HepG2 (cell line): Measurements from ENCODE around the gene CFAP61. TPM values are rescaled to one million over a fixed set of nuclear protein-coding genes. Genes with fewer than 3 reads are reported as not detected.

Experiments
- ATAC-seq: fragments of 200-7000 bp; cut with Tn5 transposase; 3 replicates; pipeline ENCODE4 v1.9.1; 2020; ENCODE audit warnings: mild to moderate bottlenecking, moderate library complexity
- BruUV-seq: library from RNA; stranded (reverse); fragments of 400-500 nt; replicated peaks from 2 replicates; lab custom pipeline; 2021; lab: Mats Ljungman, UMichigan
- CTCF ChIA-PET: fragments of 300-600 bp; formaldehyde crosslinking; extraction: SDS; loops from one replicate; lab custom pipeline; 2021; ENCODE audit warnings: low total read pairs, inconsistent platforms, low intra/inter-chr PET ratio; lab: Yijun Ruan, JAX
- POLR2A ChIA-PET: fragments of 350-600 bp; sonication (Branson Sonifier 250); formaldehyde crosslinking; loops from one replicate; lab custom pipeline; 2020; ENCODE audit warnings: antibody characterized with exemption, inconsistent platforms; lab: Yijun Ruan, JAX
- DNase-seq: peaks from one replicate; pipeline ENCODE4 v3.0.0-alpha.2; 2015; ENCODE audit warnings: low spot score
- FAIRE-seq: peaks from 3 replicates; lab custom pipeline; 2011; peaks lifted over from hg19 to GRCh38; lab: Jason Lieb, UNC
- H2AFZ ChIP-seq: one replicate; pipeline ENCODE4 v1.6.1; 2011; ENCODE audit warnings: low read length, inconsistent platforms
- H3K27ac ChIP-seq: fragments of 300-600 bp; 3 replicates; pipeline ENCODE4 v1.8.0; 2011; ENCODE audit warnings: mixed run types, mild to moderate bottlenecking, mixed read lengths, low read length, inconsistent platforms; ENCODE audit not compliant: insufficient read depth; ENCODE audit errors: extremely low read length
- H3K27me3 ChIP-seq, 2 experiments: fragments of 200-600 bp in 1 of 2; 2 replicates in 1 of 2; 3 replicates in 1 of 2; pipeline versions ENCODE4 v1.6.0 to v1.8.0; 2011; ENCODE audit warnings: low read length in 2 of 2, mild to moderate bottlenecking in 2 of 2, moderate library complexity in 2 of 2, inconsistent platforms in 1 of 2; ENCODE audit not compliant: insufficient read depth in 2 of 2, control insufficient read depth in 1 of 2
- H3K36me3 ChIP-seq, 2 experiments: fragments of 200-600 bp in 1 of 2; replicated peaks in 1 of 2; 2 replicates in 1 of 2; 3 replicates in 1 of 2; pipeline versions ENCODE4 v1.5.1 to v1.8.0; 2011; ENCODE audit warnings: low read length in 2 of 2, inconsistent platforms in 1 of 2; ENCODE audit not compliant: insufficient read depth in 2 of 2, control insufficient read depth in 1 of 2
- H3K4me1 ChIP-seq: 2 replicates; pipeline ENCODE4 v1.5.1; 2012; ENCODE audit warnings: low read length, inconsistent platforms; ENCODE audit not compliant: insufficient read depth
- H3K4me2 ChIP-seq: 2 replicates; pipeline ENCODE4 v1.6.0; 2011; ENCODE audit warnings: low read depth, low read length, inconsistent platforms
- H3K4me3 ChIP-seq, 3 experiments: fragments of 200-600 bp in 1 of 3; sonication (generic), shearing (Covaris generic) in 1 of 3; replicated peaks in 1 of 3; 2 replicates each; pipeline ENCODE4 v1.5.1; 2011 to 2016; ENCODE audit warnings: low read length in 3 of 3, inconsistent platforms in 2 of 3, low read depth in 2 of 3, mild to moderate bottlenecking in 2 of 3, control low read depth in 1 of 3, mixed read lengths in 1 of 3; ENCODE audit not compliant: insufficient read depth in 1 of 3
- H3K79me2 ChIP-seq: one replicate; pipeline ENCODE4 v1.6.1; 2011; ENCODE audit warnings: low read length, inconsistent platforms; ENCODE audit not compliant: insufficient read depth
- H3K9ac ChIP-seq: 2 replicates; pipeline ENCODE4 v1.6.0; 2011; ENCODE audit warnings: mild to moderate bottlenecking, low read depth, low read length, inconsistent platforms; ENCODE audit not compliant: insufficient read depth
- H3K9me3 ChIP-seq: 2 replicates; pipeline ENCODE4 v1.5.1; 2012; ENCODE audit warnings: mild to moderate bottlenecking, low read length
- H4K20me1 ChIP-seq: 2 replicates; pipeline ENCODE4 v1.6.0; 2011; ENCODE audit warnings: inconsistent platforms, mild to moderate bottlenecking, low read length, moderate library complexity; ENCODE audit not compliant: insufficient read depth
- CEBPZ ChIP-seq: IDR thresholded peaks from 2 replicates; pipeline ENCODE4 v1.6.1; 2012; ENCODE audit warnings: low read length, improper control_type of control experiment
- HDAC6 ChIP-seq: fragments of 200-600 bp; sonication (generic); IDR thresholded peaks from 2 replicates; pipeline ENCODE4 v1.7.0; 2017; ENCODE audit warnings: mild to moderate bottlenecking, antibody characterized with exemption, low read length, low read depth
- MAFK ChIP-seq, 2 experiments: IDR thresholded peaks in 1 of 2; conservative IDR thresholded peaks in 1 of 2; 2 replicates each; pipeline ENCODE4 v1.6.1; 2011; ENCODE audit warnings: improper control_type of control experiment in 2 of 2, low read length in 2 of 2
- NFIB ChIP-seq: sonication (generic); formaldehyde crosslinking; IDR thresholded peaks from 2 replicates; pipeline ENCODE4 v1.9.0; 2021; ENCODE audit warnings: missing genetic modification reagents, mild to moderate bottlenecking, borderline replicate concordance
- NR2F1 ChIP-seq, 2 experiments: fragments of 450-650 bp in 1 of 2; formaldehyde crosslinking in 1 of 2; IDR thresholded peaks; 2 replicates each; pipeline versions ENCODE4 v1.5.0 to v1.6.1; 2016 to 2020; ENCODE audit warnings: mild to moderate bottlenecking in 1 of 2, missing compliant biosample characterization in 1 of 2, missing genetic modification reagents in 1 of 2, moderate library complexity in 1 of 2
- SCMH1 ChIP-seq: sonication (generic); formaldehyde crosslinking; IDR thresholded peaks from 2 replicates; pipeline ENCODE4 v1.9.0; 2021; ENCODE audit warnings: missing genetic modification reagents, mild to moderate bottlenecking, borderline replicate concordance
- SMAD3 ChIP-seq: sonication (generic); formaldehyde crosslinking; IDR thresholded peaks from 2 replicates; pipeline ENCODE4 v1.4.0; 2020; ENCODE audit warnings: missing genetic modification reagents
- SOX13 ChIP-seq, 3 experiments: fragments of 450-650 bp in 1 of 3; sonication (generic) in 1 of 3; formaldehyde crosslinking in 1 of 3; IDR thresholded peaks in 2 of 3; conservative IDR thresholded peaks in 1 of 3; 2 replicates each; pipeline versions ENCODE4 v1.5.0 to v1.6.1; 2016 to 2020; ENCODE audit warnings: antibody characterized with exemption in 1 of 3, mild to moderate bottlenecking in 1 of 3, missing compliant biosample characterization in 1 of 3, missing genetic modification reagents in 1 of 3, moderate library complexity in 1 of 3
- TEF ChIP-seq: sonication (generic); formaldehyde crosslinking; IDR thresholded peaks from 2 replicates; pipeline ENCODE4 v1.5.0; 2020; ENCODE audit warnings: missing genetic modification reagents
- TFAP4 ChIP-seq: sonication (generic); IDR thresholded peaks from 2 replicates; pipeline ENCODE4 v1.6.1; 2016; ENCODE audit warnings: low read depth, borderline replicate concordance
- THAP7 ChIP-seq: sonication (generic); formaldehyde crosslinking; IDR thresholded peaks from 2 replicates; pipeline ENCODE4 v1.8.1; 2023; ENCODE audit warnings: mild to moderate bottlenecking, missing genetic modification reagents
- TOE1 ChIP-seq: sonication (generic); formaldehyde crosslinking; IDR thresholded peaks from 2 replicates; pipeline ENCODE4 v1.4.0; 2020; ENCODE audit warnings: mild to moderate bottlenecking, missing genetic modification reagents
- ZBTB7B ChIP-seq: sonication (generic); formaldehyde crosslinking; IDR thresholded peaks from 2 replicates; pipeline ENCODE4 v1.4.0; 2020; ENCODE audit warnings: missing genetic modification reagents
- ZNF235 ChIP-seq: sonication (generic); formaldehyde crosslinking; IDR thresholded peaks from 2 replicates; pipeline ENCODE4 v1.8.1; 2023; ENCODE audit warnings: mild to moderate bottlenecking, missing genetic modification reagents, borderline replicate concordance
- ZNF331 ChIP-seq: sonication (generic); formaldehyde crosslinking; IDR thresholded peaks from 2 replicates; pipeline ENCODE4 v1.4.0; 2020; ENCODE audit warnings: missing genetic modification reagents
- ZNF703 ChIP-seq: sonication (generic); formaldehyde crosslinking; IDR thresholded peaks from 2 replicates; pipeline ENCODE4 v1.5.1; 2020; ENCODE audit warnings: missing genetic modification reagents, mild to moderate bottlenecking, moderate library complexity, borderline replicate concordance
- WGBS: methylation state at CpG from one replicate; pipeline ENCODE4 v1.1.6; 2017; ENCODE audit warnings: low lambda C conversion rate; 5-methylcytosine and 5-hydroxymethylcytosine counted together
- in situ Hi-C: cut with HindIII; loops from 2 replicates; pipeline ENCODE4 v1.10.0; 2017; ENCODE audit warnings: low pct_unique_long_range_greater_than_20kb; ENCODE audit not compliant: extremely low pct_ligation_motif_present
- intact Hi-C: fragments of 100-400 bp; cut with micrococcal nuclease; formaldehyde crosslinking; loops from one replicate; pipeline ENCODE4 v1.10.0; 2022; ENCODE audit not compliant: unreplicated experiment
- polyA plus RNA-seq, 8 experiments: library from polyadenylated mRNA; depleted of rRNA in 3 of 8; stranded (reverse) in 7 of 8; unstranded in 1 of 8; fragments of >200 nt; fragmentation: Illumina TruSeq in 4 of 8; extraction: Trizol in 4 of 8; gene quantifications; 2 replicates each; pipeline versions ENCODE4 v1.2.1 to v1.2.3, GENCODE V29; 2011 to 2016; ENCODE audit warnings: low read depth in 4 of 8, missing spikeins in 1 of 8, mixed read lengths in 1 of 8; ENCODE audit not compliant: insufficient read depth in 1 of 8
- total RNA-seq, 5 experiments: library from RNA; depleted of rRNA; stranded (reverse); fragments of >200 nt; fragmentation: Illumina TruSeq; extraction: Trizol; gene quantifications; 2 replicates each; pipeline ENCODE4 v1.2.3, GENCODE V29; 2016; ENCODE audit warnings: low read depth in 1 of 5

The CFAP61 gene
- total and polyA plus RNA-seq, 2 of the 13 experiments (the other 11 are each of a cell fraction or from before 2014, with no cell fraction given): 0.27 TPM; not detected in 1

- ChIA-PET CTCF (interaction anchor here (0.9 kb wide), 1 partner anchor 77 kb away, joined by 3 read pairs; no protein-coding TSS in a partner anchor), POLR2A (interaction anchor here (1.1 to 2.1 kb wide), 7 partner anchors 8 to 252 kb away, joined by 3 to 11 read pairs (median 6); partner anchors contain the start of genes CFAP61, CRNKL1 and RIN2)
- in situ Hi-C loops (no loop called here), intact Hi-C loops (loop anchor here (2.0 kb wide), 1 partner anchor 130 kb away; no protein-coding TSS in a partner anchor)
- FAIRE-seq (peak; percentile 36), ATAC-seq (peak; percentile 82), DNase-seq (peak; percentile 91)
- H3K4me2 ChIP-seq: peak overlapping the region; percentile 89
- WGBS: 14% methylated on average over 4 of the region's 4 CpGs
- no peaks in the 10 kb centered on the region for H3K36me3 ChIP-seq
- no peaks in the 10 kb centered on the region for H3K27me3 ChIP-seq
- peak overlapping the region in 2 of 3 experiments; percentile 11 to 30; a peak in 2 of 6 replicates for H3K4me3 ChIP-seq
- peaks cover 69% of the 10 kb centered on the region for H3K4me1 ChIP-seq
- peak overlapping the region; percentile 58 for H3K27ac ChIP-seq
- no peaks in the 10 kb centered on the region for H4K20me1 ChIP-seq
- H2AFZ ChIP-seq: peak overlapping the region; percentile 18
- H3K9me3 ChIP-seq: no peaks in the 10 kb centered on the region
- H3K79me2 ChIP-seq: no peaks in the 10 kb centered on the region
- BruUV-seq: no TSS peak
- peak overlapping the region; percentile 36 for H3K9ac ChIP-seq
- no peak for TF ChIP-seq THAP7 (CRISPR knock-in tag)
- TF ChIP-seq TFAP4: peak; percentile 78; the same call in 1 of the 2 replicates
- TF ChIP-seq CEBPZ: no peak
- peak; percentile 97; the same call in 1 of the 2 replicates for TF ChIP-seq ZNF331 (CRISPR knock-in tag)
- TF ChIP-seq HDAC6: no peak
- peak; percentile 40 to 76 for TF ChIP-seq MAFK (conservative IDR thresholded peaks at IDR 0.05 in 1 of 2, IDR thresholded peaks at IDR 0.05 in 1 of 2; ENCODE audit: low read length in 2 of 2)
- TF ChIP-seq SOX13 (IDR thresholded peaks at IDR 0.05): peak; percentile 78
- TF ChIP-seq SOX13 (CRISPR knock-in tag; conservative IDR thresholded peaks at IDR 0.05 in 1 of 2, IDR thresholded peaks at IDR 0.05 in 1 of 2): peak in 1 of 2 experiments; percentile 92; a peak in 2 of 4 replicates
- no peak for TF ChIP-seq ZNF703 (CRISPR knock-in tag)
- TF ChIP-seq NR2F1 (CRISPR knock-in tag; IDR thresholded peaks at IDR 0.05): peak in 1 of 2 experiments; percentile 46; a peak in 1 of 4 replicates
- no peak for TF ChIP-seq ZBTB7B
- TF ChIP-seq ZNF235 (CRISPR knock-in tag): no peak
- peak; percentile 70 for TF ChIP-seq SMAD3 (CRISPR knock-in tag)
- TF ChIP-seq TOE1 (CRISPR knock-in tag): no peak
- no peak for TF ChIP-seq NFIB (CRISPR knock-in tag)
- no peak for TF ChIP-seq SCMH1
- TF ChIP-seq TEF: no peak
Observed at GRCh38 chr20:20010639-20011500, 41.5 kb upstream of the CFAP61 start.
